ENCODE data around the gene CERS6. TPM values are rescaled to one million over a fixed set of nuclear protein-coding genes. Genes with fewer than 3 reads are reported as not detected.
"Not testable (repeated sequence)": the region's sequence is repeated elsewhere in the genome, so short reads cannot be mapped to it uniquely, and the experiment has no call there.

Gene CERS6
- total and polyA plus RNA-seq, 2 of the 8 experiments (the other 6 are each of a cell fraction or from before 2014, with no cell fraction given), result 6.8 to 28.2 TPM

DNA sequence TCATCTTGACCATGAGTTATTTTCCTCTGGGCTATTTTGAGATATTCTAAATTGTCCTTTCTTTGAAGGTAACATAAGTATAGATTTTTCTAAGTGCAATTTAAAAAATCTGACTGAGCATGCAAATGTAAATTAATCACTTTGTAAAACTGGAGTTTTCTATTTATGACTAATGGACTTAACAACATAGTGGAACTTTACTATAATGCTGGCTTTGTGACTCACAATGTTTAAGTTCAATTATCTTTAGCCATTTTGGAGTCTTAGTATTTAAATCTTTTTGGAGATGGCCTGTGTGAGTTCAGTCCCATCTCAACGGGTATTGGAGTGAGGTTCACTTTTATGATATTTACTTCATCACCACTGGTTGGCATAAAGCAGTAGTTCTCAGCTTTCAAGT lies 311.2 kb downstream of the CERS6 start (continued):
- TF ChIP-seq GABPA (IDR thresholded peaks at IDR 0.05; ENCODE audit: borderline replicate concordance, insufficient read depth, low read length) (no peak), KDM5A (IDR thresholded peaks at IDR 0.05; ENCODE audit: low read length) (no peak), CBX8 (IDR thresholded peaks at IDR 0.05; ENCODE audit: borderline replicate concordance, low read depth, low read length) (no peak), POLR2A (IDR thresholded peaks at IDR 0.05; ENCODE audit: control extremely low read depth in 1 of 2, low read depth in 2 of 2, low read length in 2 of 2) (no peak), SP2 (IDR thresholded peaks at IDR 0.05; ENCODE audit: low read length) (no peak), CTBP2 (IDR thresholded peaks at IDR 0.05; ENCODE audit: borderline replicate concordance, insufficient read depth, insufficient read length, low read length) (no peak)

DNA sequence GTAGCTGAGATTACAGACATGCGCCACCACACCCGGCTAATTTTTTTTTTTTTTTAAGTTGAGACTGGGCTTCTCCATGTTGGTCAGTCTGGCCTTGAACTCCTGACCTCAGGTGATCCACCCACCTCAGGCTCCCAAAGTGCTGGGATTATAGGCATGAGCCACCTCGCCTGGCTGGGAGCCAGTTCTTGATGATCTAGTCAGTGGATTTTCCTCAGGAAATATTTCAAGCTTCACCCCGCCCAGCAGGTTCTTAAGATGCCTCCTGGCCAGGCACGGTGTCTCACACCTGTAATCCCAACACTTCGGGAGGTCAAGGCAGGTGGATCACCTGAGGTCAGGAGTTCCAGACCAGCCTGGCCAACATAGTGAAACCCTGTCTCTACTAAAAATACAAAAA lies 312.3 kb downstream of the CERS6 start:
- H3K4me3 ChIP-seq (ENCODE audit: extremely low read depth in 1 of 4, insufficient read depth in 2 of 4, low read depth in 3 of 4, low read length in 4 of 4); H3K23me2 ChIP-seq (ENCODE audit: low read depth, low read length); H4K8ac ChIP-seq (ENCODE audit: extremely low read depth, insufficient read depth, low read length); DNase-seq (ENCODE audit: low read depth in 1 of 2, low spot score in 2 of 2); POLR2A ChIA-PET (ENCODE audit: partially characterized antibody); FAIRE-seq; H2BK15ac ChIP-seq (ENCODE audit: low read length); H3K4ac ChIP-seq (replicated peaks; ENCODE audit: insufficient read length, low read depth, low read length); H3K79me1 ChIP-seq (ENCODE audit: low read depth, low read length); H3K18ac ChIP-seq (ENCODE audit: extremely low read depth, low read length); H2BK5ac ChIP-seq (ENCODE audit: low read depth, low read length); H4K91ac ChIP-seq (replicated peaks; ENCODE audit: insufficient read length, low read length); H3K79me2 ChIP-seq (ENCODE audit: control insufficient read depth in 1 of 2, insufficient read depth in 2 of 2, low read length in 2 of 2); H2AK5ac ChIP-seq (ENCODE audit: low read depth, low read length); H3K36me3 ChIP-seq (ENCODE audit: control insufficient read depth in 2 of 4, insufficient read depth in 4 of 4, low read length in 3 of 4); H3K4me2 ChIP-seq (ENCODE audit: insufficient read depth in 1 of 2, low read depth in 2 of 2, low read length in 2 of 2); H2AFZ ChIP-seq (ENCODE audit: low read length); H2BK12ac ChIP-seq (ENCODE audit: low read depth, low read length); H2BK20ac ChIP-seq (ENCODE audit: low read length); H4K20me1 ChIP-seq (replicated peaks in 1 of 2; ENCODE audit: control insufficient read depth in 1 of 2, insufficient read depth in 2 of 2, low read length in 2 of 2); H3K27ac ChIP-seq (ENCODE audit: low read depth, low read length); H3K9me3 ChIP-seq (ENCODE audit: insufficient read depth in 2 of 2, low read depth in 1 of 2, low read length in 1 of 2); H3K27me3 ChIP-seq (replicated peaks in 1 of 4; ENCODE audit: control insufficient read depth in 3 of 4, extremely low read depth in 1 of 4, insufficient read depth in 3 of 4, low read length in 3 of 4); H3K23ac ChIP-seq (ENCODE audit: insufficient read length); H3K4me1 ChIP-seq (replicated peaks in 1 of 4; ENCODE audit: control insufficient read depth in 3 of 4, insufficient read depth in 4 of 4, low read length in 3 of 4); H2BK120ac ChIP-seq (replicated peaks; ENCODE audit: low read depth, low read length); H3K14ac ChIP-seq (ENCODE audit: insufficient read length); H4K5ac ChIP-seq (ENCODE audit: insufficient read length, low read depth, low read length); H3K56ac ChIP-seq (replicated peaks; ENCODE audit: insufficient read length, low read depth, low read length); H3K9ac ChIP-seq (replicated peaks in 1 of 4; ENCODE audit: extremely low read depth in 1 of 4, low read depth in 3 of 4, low read length in 3 of 4): not testable (repeated sequence)
- WGBS, 2 experiments (ENCODE audit: extremely low coverage in 1 of 2, insufficient coverage in 1 of 2, insufficient read length in 1 of 2, insufficient replicate concordance in 2 of 2, low coverage in 1 of 2, low lambda C conversion rate in 2 of 2, missing lambda C conversion rate in 1 of 2), result 89% methylated on average over 6 of the region's 6 CpGs; no CpG with 5 or more reads in 1 of the 2 experiments
- CTCF ChIA-PET (ENCODE audit: partially characterized antibody), result interaction anchor here (0.6 kb wide), 1 partner anchor 152 kb away, joined by 3 read pairs; no protein-coding TSS in a partner anchor
